ENCODE data around the gene MYMK. TPM values are rescaled to one million over a fixed set of nuclear protein-coding genes. Genes with fewer than 3 reads are reported as not detected.

MYMK gene
- total RNA-seq, 2 experiments from 2014 or later = not detected

- Mint-ChIP-seq H3K27me3 (no peaks in the 10 kb centered on the region), H3K27ac (no peak overlapping the region), H3K9me3 (no peaks in the 10 kb centered on the region), H3K4me3 (no peak overlapping the region), H3K4me1 (ENCODE audit: low read depth) (peaks cover 6% of the 10 kb centered on the region), H3K36me3 (ENCODE audit: low read depth) (peaks cover 2% of the 10 kb centered on the region)
- DNase-seq (no peak), ATAC-seq (no peak)
- ChIA-PET CTCF (interaction anchor here (1.1 kb wide), 1 partner anchor 12 kb away, joined by 5 read pairs; no protein-coding TSS in a partner anchor), POLR2A (interaction anchor here (0.7 to 1.0 kb wide), 2 partner anchors 15 to 209 kb away, joined by 4 to 5 read pairs; partner anchors contain the start of gene CACFD1)
- intact Hi-C loops (cut with micrococcal nuclease) = no loop called here
- no peak for TF ChIP-seq CTCF (IDR thresholded peaks at IDR 0.05)
These were observed 49.9 kb downstream of the MYMK start for GRCh38 chr9:133474853-133475252.

DNA sequence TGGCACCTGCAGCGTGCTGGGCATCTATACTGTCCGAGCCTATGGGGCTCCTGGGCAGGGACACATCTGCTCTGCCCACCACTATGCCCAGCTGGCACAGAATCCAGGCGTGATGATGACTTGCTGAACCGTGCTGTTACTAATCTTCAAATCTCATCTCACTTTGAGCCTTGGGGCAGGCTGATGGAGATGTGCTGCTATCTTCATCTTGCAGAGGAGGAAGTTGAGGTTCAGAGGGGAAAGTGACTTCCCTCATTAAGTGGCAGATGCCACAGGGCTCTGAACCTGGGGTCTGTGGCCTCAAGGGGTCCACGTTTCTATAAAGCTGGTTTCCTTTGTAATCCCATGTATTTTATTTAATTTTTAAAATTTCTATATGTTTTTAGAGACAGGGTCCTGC is 50.5 kb downstream of the MYMK start:
- POLR2A ChIA-PET = interaction anchor here (0.7 kb wide), 1 partner anchor 209 kb away, joined by 4 read pairs; no protein-coding TSS in a partner anchor
- TF ChIP-seq CTCF (IDR thresholded peaks at IDR 0.05) = no peak
- Mint-ChIP-seq H3K27me3 (no peaks in the 10 kb centered on the region), H3K4me3 (no peak overlapping the region), H3K27ac (no peak overlapping the region), H3K4me1 (ENCODE audit: low read depth) (peaks cover 2% of the 10 kb centered on the region), H3K9me3 (no peaks in the 10 kb centered on the region), H3K36me3 (ENCODE audit: low read depth) (peaks cover 2% of the 10 kb centered on the region)
- CTCF ChIA-PET = no interaction called here
- no peak for DNase-seq
- intact Hi-C loops (cut with micrococcal nuclease) = no loop called here
- no peak for ATAC-seq

DNA sequence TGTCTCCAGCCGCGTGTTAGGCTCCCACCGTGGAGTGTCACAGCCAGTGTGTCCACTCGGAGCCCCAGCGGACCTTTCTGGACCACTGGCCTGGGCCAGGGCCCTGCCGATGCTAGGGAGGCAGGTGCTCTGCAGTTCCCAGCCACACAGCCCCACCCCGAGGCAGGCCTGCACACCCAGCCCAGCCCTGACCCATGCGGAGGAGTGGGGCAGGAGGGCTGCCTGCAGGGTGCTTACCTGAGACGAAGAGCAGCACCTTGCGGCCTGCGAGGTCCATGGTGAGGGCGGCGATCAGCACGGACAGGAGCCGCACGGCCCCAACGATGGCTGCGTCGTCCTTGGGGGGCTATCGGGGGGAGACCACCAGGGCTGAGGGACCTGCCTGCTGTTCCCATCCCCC is 51.0 kb downstream of the MYMK start:
- Mint-ChIP-seq H3K36me3 (ENCODE audit: low read depth) (peaks cover 2% of the 10 kb centered on the region), H3K9me3 (no peaks in the 10 kb centered on the region), H3K4me1 (ENCODE audit: low read depth) (peaks cover 2% of the 10 kb centered on the region), H3K27ac (no peak overlapping the region), H3K4me3 (no peak overlapping the region), H3K27me3 (no peaks in the 10 kb centered on the region)
- DNase-seq (no peak), ATAC-seq (no peak)
- intact Hi-C loops (cut with micrococcal nuclease) = no loop called here
- ChIA-PET CTCF (no interaction called here), POLR2A (no interaction called here)
- no peak for TF ChIP-seq CTCF (IDR thresholded peaks at IDR 0.05)

- DNase-seq = no peak
- Mint-ChIP-seq H3K4me1 (ENCODE audit: low read depth) (no peaks in the 10 kb centered on the region), H3K9me3 (no peaks in the 10 kb centered on the region), H3K4me3 (no peak overlapping the region), H3K36me3 (ENCODE audit: low read depth) (peaks cover 2% of the 10 kb centered on the region), H3K27ac (no peak overlapping the region), H3K27me3 (no peaks in the 10 kb centered on the region)
- TF ChIP-seq CTCF (IDR thresholded peaks at IDR 0.05) = no peak
- intact Hi-C loops (cut with micrococcal nuclease) = no loop called here
- ChIA-PET CTCF (no interaction called here), POLR2A (no interaction called here)
- no peak for ATAC-seq
These were observed 51.9 kb downstream of the MYMK start for GRCh38 chr9:133472753-133473378.

GRCh38 chr9:133472277-133472645 is 52.5 kb downstream of the MYMK start:
- no peak for TF ChIP-seq CTCF (IDR thresholded peaks at IDR 0.05)
- no peaks in the 10 kb centered on the region for H3K4me1 Mint-ChIP-seq (ENCODE audit: low read depth)
- no peak overlapping the region for H3K27ac Mint-ChIP-seq
- ChIA-PET CTCF (no interaction called here), POLR2A (no interaction called here)
- H3K36me3 Mint-ChIP-seq (ENCODE audit: low read depth) = peaks cover 2% of the 10 kb centered on the region
- intact Hi-C loops (cut with micrococcal nuclease) = no loop called here
- H3K9me3 Mint-ChIP-seq = no peaks in the 10 kb centered on the region
- H3K4me3 Mint-ChIP-seq = no peak overlapping the region
- H3K27me3 Mint-ChIP-seq = no peaks in the 10 kb centered on the region
- ATAC-seq (no peak), DNase-seq (no peak)
